NCI-H1092 treated with DMSO at 0.1 percent for 48 hours (cell line): ENCODE measurements around the gene STN1.
A peak's percentile ranks its signal among the peaks of the same experiment; 100 is the strongest.
"Not testable (repeated sequence)": the region's sequence is repeated elsewhere in the genome, so short reads cannot be mapped to it uniquely, and the experiment has no call there.

Experiments used
- DNase-seq: peaks from one replicate; lab custom pipeline; 2025; lab: John Stamatoyannopoulos, UW

STN1 gene

GRCh38 chr10:103861505-103861904 lies 56.5 kb downstream of the STN1 start:
- no peak for DNase-seq

GRCh38 chr10:103859161-103860086 lies 58.6 kb downstream of the STN1 start:
- peak; percentile 36 for DNase-seq

- no peak for DNase-seq
Measured at GRCh38 chr10:103858360-103858759, 59.6 kb downstream of the STN1 start.

GRCh38 chr10:103856797-103857170 lies 61.2 kb downstream of the STN1 start:
- DNase-seq: no peak

GRCh38 chr10:103855852-103856796 lies 61.9 kb downstream of the STN1 start:
- no peak for DNase-seq

GRCh38 chr10:103855424-103855823 lies 62.6 kb downstream of the STN1 start, which contains the start of gene SH3PXD2A:
Gene SH3PXD2A (minus strand): TSS chr10:103855576. CDS start chr10:103855266, 310 bp downstream.
- DNase-seq: peak; percentile 27

GRCh38 chr10:103854686-103855391 lies 63.1 kb downstream of the STN1 start:
- DNase-seq: peak; percentile 28

GRCh38 chr10:103854265-103854685 lies 63.7 kb downstream of the STN1 start:
- no peak for DNase-seq

- DNase-seq: peak; percentile 44
Measured at GRCh38 chr10:103853428-103854264, 64.3 kb downstream of the STN1 start.

- no peak for DNase-seq
Measured at GRCh38 chr10:103852856-103853255, 65.1 kb downstream of the STN1 start.

- no peak for DNase-seq
Measured at GRCh38 chr10:103852189-103852711, 65.7 kb downstream of the STN1 start.

GRCh38 chr10:103851261-103851660 lies 66.7 kb downstream of the STN1 start:
- no peak for DNase-seq

- DNase-seq: no peak
Measured at GRCh38 chr10:103850572-103850895, 67.5 kb downstream of the STN1 start.

GRCh38 chr10:103849880-103850571 lies 68.0 kb downstream of the STN1 start:
- no peak for DNase-seq

GRCh38 chr10:103849212-103849877 lies 68.6 kb downstream of the STN1 start:
- DNase-seq: no peak

GRCh38 chr10:103847909-103848468 lies 70.0 kb downstream of the STN1 start:
- DNase-seq: no peak

- DNase-seq: no peak
Measured at GRCh38 chr10:103847346-103847745, 70.6 kb downstream of the STN1 start.

GRCh38 chr10:103845972-103846371 lies 72.0 kb downstream of the STN1 start:
- DNase-seq: no peak

GRCh38 chr10:103845346-103845745 lies 72.6 kb downstream of the STN1 start:
- not testable (repeated sequence) for DNase-seq
